HUES48 (cell line): ENCODE measurements around the gene GALNT1.
A peak's percentile ranks its signal among the peaks of the same experiment; 100 is the strongest.
"Not testable (repeated sequence)": the region's sequence is repeated elsewhere in the genome, so short reads cannot be mapped to it uniquely, and the experiment has no call there.

Source experiments
- H3K27ac ChIP-seq: one replicate; pipeline ENCODE4 v1.7.0; 2013; ENCODE audit warnings: low read depth, low read length, inconsistent platforms
- H3K27me3 ChIP-seq: 2 replicates; pipeline ENCODE4 v1.6.1; 2013; ENCODE audit warnings: mild to moderate bottlenecking, low read length; ENCODE audit not compliant: control insufficient read depth, insufficient read depth
- H3K36me3 ChIP-seq: 2 replicates; pipeline ENCODE4 v1.6.1; 2013; ENCODE audit warnings: low read length; ENCODE audit not compliant: control insufficient read depth, insufficient read depth
- H3K4me1 ChIP-seq: 2 replicates; pipeline ENCODE4 v1.6.1; 2013; ENCODE audit warnings: mild to moderate bottlenecking, low read length; ENCODE audit not compliant: control insufficient read depth, insufficient read depth
- H3K4me3 ChIP-seq: 2 replicates; pipeline ENCODE4 v1.5.1; 2013; ENCODE audit warnings: mild to moderate bottlenecking, low read depth, low read length
- H3K9ac ChIP-seq: 2 replicates; pipeline ENCODE4 v1.6.1; 2013; ENCODE audit warnings: mild to moderate bottlenecking, low read depth, low read length, moderate library complexity
- H3K9me3 ChIP-seq: 2 replicates; pipeline ENCODE4 v1.6.1; 2013; ENCODE audit warnings: low read length; ENCODE audit not compliant: control insufficient read depth, insufficient read depth

The GALNT1 gene

DNA sequence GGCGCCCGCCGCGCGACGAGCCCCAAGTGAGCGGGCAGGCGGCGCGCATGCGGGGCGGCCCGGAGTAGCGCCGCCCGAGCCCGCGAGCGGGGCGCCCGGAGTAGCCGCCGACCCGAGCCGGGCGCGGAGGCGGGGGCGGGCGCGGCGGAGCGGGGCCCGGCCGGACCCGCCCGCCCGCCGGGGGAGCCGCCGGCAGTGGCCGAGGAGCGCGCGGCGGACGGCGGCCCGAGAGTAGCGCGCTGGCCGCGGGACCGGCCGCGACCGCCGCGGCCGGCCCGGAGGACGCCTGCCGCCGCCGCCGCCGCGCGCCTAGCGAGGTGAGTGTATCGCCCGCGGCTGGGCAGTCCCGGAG is at the start of gene GALNT1:
TSS of gene GALNT1 (plus strand) at position 195 of the 352 bp plus-strand sequence. CDS start 72,923 bp downstream, outside the sequence.
- Histone ChIP-seq H3K4me3 (peak within 1 kb of the TSS; percentile 75), H3K36me3 (no peaks in the 10 kb centered on the region), H3K4me1 (peaks cover 13% of the 10 kb centered on the region; the same call in 1 of the 2 replicates), H3K27me3 (peaks cover 9% of the 10 kb centered on the region; the same call in 1 of the 2 replicates), H3K9ac (peak within 1 kb of the TSS; percentile 72), H3K9me3 (peaks cover 13% of the 10 kb centered on the region), H3K27ac (peak within 1 kb of the TSS; percentile 77)

DNA sequence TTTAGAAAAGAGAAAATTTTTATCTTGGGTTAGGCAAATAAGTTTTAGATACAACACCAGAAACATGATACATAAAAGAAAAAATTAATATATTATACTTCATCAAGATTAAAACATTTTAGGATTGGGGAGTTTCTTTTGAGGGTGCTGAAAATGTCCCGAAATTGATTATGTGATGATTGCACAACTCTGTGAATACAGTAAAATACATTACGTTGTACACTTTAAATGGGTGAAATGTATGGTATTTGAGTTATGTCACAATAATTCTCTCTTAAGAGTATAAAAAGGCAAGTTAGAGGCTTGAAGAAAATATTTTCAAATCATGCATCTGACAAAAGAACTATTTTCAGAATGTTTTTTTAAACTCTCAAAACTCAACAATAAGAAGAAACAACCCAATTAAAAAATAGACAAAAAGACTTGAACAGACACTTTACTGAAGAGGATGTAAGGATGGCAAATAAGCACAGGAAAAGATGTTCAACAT is 47.6 kb upstream of the GALNT1 start:
- no peaks in the 10 kb centered on the region for H3K27me3 ChIP-seq
- H3K4me1 ChIP-seq = no peaks in the 10 kb centered on the region
- no peaks in the 10 kb centered on the region for H3K36me3 ChIP-seq
- no peak overlapping the region for H3K9ac ChIP-seq
- H3K27ac ChIP-seq = no peak overlapping the region
- no peak overlapping the region for H3K4me3 ChIP-seq
- H3K9me3 ChIP-seq = peaks cover 3% of the 10 kb centered on the region; the same call in 1 of the 2 replicates

DNA sequence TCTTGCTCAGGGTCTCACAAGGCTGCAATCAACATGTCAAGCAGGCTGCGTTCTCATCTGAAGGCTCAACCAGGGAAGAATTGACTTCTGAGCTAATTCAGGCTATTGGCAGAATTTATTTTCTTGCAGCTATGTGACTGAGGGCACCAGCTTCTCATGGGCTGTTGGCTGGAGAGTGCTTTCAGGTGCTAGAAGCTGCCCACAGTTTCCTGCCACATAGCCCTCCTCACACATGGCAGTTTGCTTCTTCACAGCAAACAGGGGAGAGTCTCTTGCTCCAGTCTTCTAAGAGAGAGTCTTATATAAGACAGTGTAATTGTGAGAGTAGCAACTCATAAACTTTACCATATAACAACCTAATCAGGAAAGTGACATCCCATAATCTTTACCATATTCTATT is 46.2 kb upstream of the GALNT1 start:
- Histone ChIP-seq H3K4me3 (no peak overlapping the region), H3K27ac (no peak overlapping the region), H3K36me3 (no peaks in the 10 kb centered on the region), H3K9me3 (peaks cover 3% of the 10 kb centered on the region; the same call in 1 of the 2 replicates), H3K4me1 (no peaks in the 10 kb centered on the region), H3K27me3 (no peaks in the 10 kb centered on the region), H3K9ac (no peak overlapping the region)

DNA sequence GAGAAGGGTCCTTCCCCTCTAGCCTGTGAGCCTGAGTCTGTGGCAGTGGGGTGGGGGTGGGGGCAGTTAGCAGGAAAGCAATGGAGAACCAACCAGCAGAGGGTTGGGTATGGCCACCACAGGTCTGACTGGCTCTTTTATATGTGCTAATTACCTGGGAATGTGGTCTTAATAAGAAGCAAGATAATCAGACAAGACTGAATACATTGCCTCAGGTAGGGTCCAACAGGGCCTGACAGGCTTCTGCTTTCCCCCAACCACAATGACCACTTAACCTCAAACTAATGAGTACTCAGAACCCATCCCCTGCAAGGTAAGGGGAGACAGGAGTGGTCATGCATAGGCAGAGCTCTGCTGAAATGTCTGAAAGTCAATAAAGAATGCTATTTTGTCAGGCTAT is 39.2 kb upstream of the GALNT1 start:
- Histone ChIP-seq H3K4me3 (no peak overlapping the region), H3K36me3 (no peaks in the 10 kb centered on the region), H3K9me3 (no peaks in the 10 kb centered on the region), H3K27me3 (no peaks in the 10 kb centered on the region), H3K9ac (no peak overlapping the region), H3K4me1 (no peaks in the 10 kb centered on the region), H3K27ac (no peak overlapping the region)

DNA sequence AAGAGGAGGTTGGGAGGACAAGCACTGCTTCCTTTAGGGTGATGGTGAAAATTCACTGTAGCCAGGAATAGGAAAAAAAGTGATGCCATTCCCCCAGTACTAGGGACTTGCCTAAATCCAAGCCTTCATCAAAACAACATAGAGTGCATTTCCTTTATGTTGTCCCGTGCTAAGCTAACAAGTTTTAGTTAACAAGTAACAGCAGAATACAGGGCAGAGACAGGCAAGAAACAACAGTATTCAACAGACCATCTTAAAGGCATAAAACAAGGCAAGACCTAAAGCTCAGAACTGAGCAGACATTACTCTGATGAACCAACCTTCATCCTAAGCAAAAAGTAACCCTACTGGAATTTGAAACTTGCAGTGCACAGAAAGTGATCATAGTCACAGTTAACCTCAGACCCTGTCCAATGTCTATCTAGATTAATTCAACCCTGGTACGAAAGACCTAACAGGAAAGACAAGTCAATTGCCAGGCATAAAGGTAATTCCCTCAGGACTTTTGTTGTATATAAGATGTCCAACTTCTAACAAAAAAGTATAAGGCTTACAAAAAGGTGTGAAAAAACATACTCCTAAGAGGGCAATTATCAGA is 34.4 kb upstream of the GALNT1 start:
- Histone ChIP-seq H3K9ac (no peak overlapping the region), H3K36me3 (no peaks in the 10 kb centered on the region), H3K4me3 (no peak overlapping the region), H3K27me3 (no peaks in the 10 kb centered on the region), H3K27ac (no peak overlapping the region), H3K4me1 (no peaks in the 10 kb centered on the region), H3K9me3 (no peaks in the 10 kb centered on the region)

DNA sequence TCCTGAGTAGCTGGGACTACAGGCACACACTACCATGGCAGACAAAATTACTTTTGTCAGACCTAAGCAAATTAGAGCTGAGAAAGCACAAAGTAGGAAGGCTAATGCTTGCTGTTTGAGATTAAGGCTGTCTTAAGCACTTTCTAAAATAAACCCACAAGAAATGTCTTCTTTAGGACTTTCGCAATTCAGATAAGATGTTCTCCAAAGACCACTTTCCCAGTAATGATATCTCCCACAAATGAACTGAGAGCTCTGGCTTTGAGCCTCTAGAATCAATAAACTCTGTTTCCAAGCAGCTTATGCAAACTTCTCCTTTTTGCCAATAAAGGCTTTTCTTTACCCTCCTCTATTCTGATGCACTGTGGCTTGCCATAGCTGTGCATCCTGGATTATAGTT is 32.0 kb upstream of the GALNT1 start:
- H3K4me1 ChIP-seq = no peaks in the 10 kb centered on the region
- no peak overlapping the region for H3K9ac ChIP-seq
- no peaks in the 10 kb centered on the region for H3K9me3 ChIP-seq
- H3K27me3 ChIP-seq = no peaks in the 10 kb centered on the region
- no peak overlapping the region for H3K4me3 ChIP-seq
- no peak overlapping the region for H3K27ac ChIP-seq
- no peaks in the 10 kb centered on the region for H3K36me3 ChIP-seq

DNA sequence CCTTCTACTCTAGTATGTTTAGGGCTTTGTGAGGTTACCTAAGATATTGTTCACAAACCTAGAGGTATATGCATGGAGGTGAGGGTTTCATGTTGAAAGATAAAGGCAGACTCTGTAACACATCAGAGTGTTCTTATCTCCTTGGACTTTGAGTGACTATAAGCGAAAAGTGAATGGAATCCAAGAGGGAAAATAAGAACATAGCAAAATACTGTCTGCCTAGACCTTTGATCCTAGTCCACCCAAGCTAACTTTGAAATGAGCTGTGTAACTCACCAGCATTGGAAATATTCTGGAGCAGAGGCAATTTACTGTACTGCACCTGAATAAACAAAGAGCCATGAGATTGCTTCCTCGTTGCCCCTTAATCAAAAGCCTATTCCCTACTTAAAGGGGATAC is 28.2 kb upstream of the GALNT1 start:
- Histone ChIP-seq H3K4me1 (no peaks in the 10 kb centered on the region), H3K27me3 (no peaks in the 10 kb centered on the region), H3K36me3 (no peaks in the 10 kb centered on the region), H3K9ac (no peak overlapping the region), H3K27ac (no peak overlapping the region), H3K9me3 (no peaks in the 10 kb centered on the region), H3K4me3 (no peak overlapping the region)

DNA sequence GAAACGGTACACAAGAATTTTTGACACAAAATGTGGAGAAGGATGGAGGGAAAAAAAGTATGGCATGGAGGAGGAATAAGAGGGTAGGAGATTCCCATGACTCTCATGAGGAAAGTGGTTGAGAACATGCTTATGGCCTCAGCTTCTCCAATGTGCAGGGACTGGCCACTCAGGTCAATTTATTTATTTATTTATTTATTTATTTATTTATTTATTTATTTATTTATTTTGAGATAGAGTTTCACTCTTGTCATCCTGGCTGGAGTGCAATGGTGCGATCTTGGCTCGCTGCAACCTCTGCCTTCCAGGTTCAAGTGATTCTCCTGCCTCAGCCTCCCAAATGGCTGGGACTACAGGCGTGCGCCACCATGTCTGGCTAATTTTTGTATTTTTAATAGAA is 26.0 kb upstream of the GALNT1 start:
- not testable (repeated sequence) for H3K36me3 ChIP-seq, H3K27me3 ChIP-seq, H3K9me3 ChIP-seq, H3K9ac ChIP-seq, H3K27ac ChIP-seq, H3K4me3 ChIP-seq, H3K4me1 ChIP-seq

DNA sequence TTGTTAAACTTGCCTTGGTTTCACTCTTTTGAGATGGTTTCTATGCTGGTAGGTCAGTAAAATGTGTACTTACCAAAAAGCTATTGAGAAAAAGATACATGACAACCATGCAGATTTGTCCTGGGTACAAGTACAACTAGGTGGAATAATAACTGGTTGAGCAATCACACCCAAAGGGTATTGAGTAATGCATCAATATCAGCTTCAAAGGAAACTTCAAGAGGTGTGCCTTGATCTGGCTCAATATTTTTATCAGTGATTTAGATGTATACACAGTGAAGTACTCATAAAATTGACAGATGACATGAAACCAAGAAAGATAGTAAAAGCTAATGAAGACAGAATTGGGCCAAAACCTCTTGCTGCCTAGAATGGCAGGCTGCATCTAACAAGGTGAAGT is 21.7 kb upstream of the GALNT1 start:
- no peak overlapping the region for H3K4me3 ChIP-seq
- H3K4me1 ChIP-seq = no peaks in the 10 kb centered on the region
- H3K36me3 ChIP-seq = no peaks in the 10 kb centered on the region
- no peaks in the 10 kb centered on the region for H3K9me3 ChIP-seq
- H3K9ac ChIP-seq = no peak overlapping the region
- no peak overlapping the region for H3K27ac ChIP-seq
- H3K27me3 ChIP-seq = no peaks in the 10 kb centered on the region

DNA sequence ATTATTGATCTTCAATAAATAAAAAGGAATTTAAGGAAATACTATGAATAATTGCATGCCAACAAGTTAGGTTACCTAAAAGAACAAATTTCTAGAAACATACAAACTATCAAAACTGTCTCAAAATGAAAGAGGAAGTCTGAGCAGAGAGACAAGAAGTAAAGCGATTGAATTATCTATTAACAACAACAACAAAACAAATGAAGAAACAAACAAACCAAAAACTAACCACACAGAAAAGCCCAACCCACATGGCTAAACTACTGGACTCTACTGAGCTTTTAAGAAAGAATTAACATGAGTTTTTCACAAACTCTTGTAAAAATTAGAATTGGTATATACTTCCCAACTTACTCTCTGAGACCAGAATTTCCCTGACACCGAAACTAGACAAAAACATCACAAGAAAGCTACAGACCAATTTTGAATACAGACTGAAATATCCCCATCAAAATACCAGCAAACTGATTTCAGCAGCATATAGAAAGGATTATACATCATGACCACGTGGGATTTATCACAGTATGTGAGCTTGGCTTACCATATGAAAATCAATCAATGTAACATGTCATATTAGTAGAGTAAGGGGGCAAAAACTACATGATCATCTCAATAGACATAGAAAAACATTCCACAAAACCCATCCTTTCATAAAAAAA is 16.6 kb upstream of the GALNT1 start:
- H3K27me3 ChIP-seq = no peaks in the 10 kb centered on the region
- H3K4me1 ChIP-seq = no peaks in the 10 kb centered on the region
- no peak overlapping the region for H3K27ac ChIP-seq
- H3K4me3 ChIP-seq = no peak overlapping the region
- no peaks in the 10 kb centered on the region for H3K9me3 ChIP-seq
- no peaks in the 10 kb centered on the region for H3K36me3 ChIP-seq
- H3K9ac ChIP-seq = no peak overlapping the region

DNA sequence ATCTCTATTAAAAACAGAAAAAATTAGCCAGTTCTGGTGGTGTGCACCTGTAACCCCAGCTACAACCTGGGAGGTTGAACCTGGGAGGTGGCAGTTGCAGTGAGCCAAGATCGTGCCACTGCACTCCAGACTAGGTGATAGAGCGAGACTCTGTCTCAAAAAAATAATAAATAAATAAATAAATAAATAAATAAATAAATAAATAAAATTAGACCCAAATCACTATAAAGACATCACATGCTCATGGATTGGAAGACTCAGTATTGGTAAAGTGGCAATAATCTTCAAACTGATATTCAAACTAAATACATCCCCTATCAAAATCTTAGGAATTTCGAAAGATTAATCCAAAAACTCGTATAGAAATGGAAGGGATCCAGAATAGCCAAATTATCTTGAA is 15.5 kb upstream of the GALNT1 start:
- H3K4me3 ChIP-seq = no peak overlapping the region
- no peak overlapping the region for H3K27ac ChIP-seq
- no peaks in the 10 kb centered on the region for H3K9me3 ChIP-seq
- H3K4me1 ChIP-seq = no peaks in the 10 kb centered on the region
- no peaks in the 10 kb centered on the region for H3K36me3 ChIP-seq
- H3K27me3 ChIP-seq = no peaks in the 10 kb centered on the region
- no peak overlapping the region for H3K9ac ChIP-seq
